Brain (organoid and tissue), 1 donor: Measurements from ENCODE around the gene TAS2R50. TPM values are rescaled to one million over a fixed set of nuclear protein-coding genes. Genes with fewer than 3 reads are reported as not detected.

Experiments used
- polyA plus RNA-seq: library from polyadenylated mRNA; stranded (reverse); fragments of 350-450 nt; fragmentation: Illumina TruSeq; extraction: RNeasy Lipid Tissue Mini Kit (QIAGEN cat#74804); gene quantifications from one replicate; pipeline ENCODE4 v1.2.3, GENCODE V29; 2015; ENCODE audit warnings: low read depth, low replicate concordance; ENCODE audit not compliant: insufficient read depth

The TAS2R50 gene
- polyA plus RNA-seq, 1 donor from 2014 or later: not detected

Other genes with a start within 250 kb of the TAS2R50 start
- gene TAS2R7, start 184.3 kb downstream of the TAS2R50 start, polyA plus RNA-seq: not detected
- gene TAS2R8, start 179.6 kb downstream of the TAS2R50 start, polyA plus RNA-seq: not detected
- gene TAS2R9, start 176.7 kb downstream of the TAS2R50 start, polyA plus RNA-seq: not detected
- not detected for gene TAS2R10, start 160.6 kb downstream of the TAS2R50 start, polyA plus RNA-seq
- 6.0 TPM for gene PRR4, start 137.4 kb downstream of the TAS2R50 start, polyA plus RNA-seq
- 1.2 TPM for gene PRH1, start 102.7 kb downstream of the TAS2R50 start, polyA plus RNA-seq
- not detected for gene TAS2R13, start 77.3 kb downstream of the TAS2R50 start, polyA plus RNA-seq
- not detected for gene PRH2, start 57.7 kb downstream of the TAS2R50 start, polyA plus RNA-seq
- gene TAS2R14, start 47.6 kb downstream of the TAS2R50 start, polyA plus RNA-seq: 0.73 TPM
- gene TAS2R20, start 11.4 kb upstream of the TAS2R50 start, polyA plus RNA-seq: not detected
- not detected for gene TAS2R19, start 35.7 kb upstream of the TAS2R50 start, polyA plus RNA-seq
- gene TAS2R31, start 44.5 kb upstream of the TAS2R50 start, polyA plus RNA-seq: not detected
- not detected for gene TAS2R46, start 75.4 kb upstream of the TAS2R50 start, polyA plus RNA-seq
- not detected for gene TAS2R43, start 105.4 kb upstream of the TAS2R50 start, polyA plus RNA-seq
- gene TAS2R30, start 147.7 kb upstream of the TAS2R50 start, polyA plus RNA-seq: not detected
- gene SMIM10L1, start 184.3 kb upstream of the TAS2R50 start, polyA plus RNA-seq: 4.7 TPM
- not detected for gene TAS2R42, start 200.0 kb upstream of the TAS2R50 start, polyA plus RNA-seq